Measurements from ENCODE around the gene SRSF12. TPM values are rescaled to one million over a fixed set of nuclear protein-coding genes. Genes with fewer than 3 reads are reported as not detected.
A peak's percentile ranks its signal among the peaks of the same experiment; 100 is the strongest.

SRSF12 gene
- total RNA-seq, result under 0.01 and 0.13 TPM in 2 replicates

DNA sequence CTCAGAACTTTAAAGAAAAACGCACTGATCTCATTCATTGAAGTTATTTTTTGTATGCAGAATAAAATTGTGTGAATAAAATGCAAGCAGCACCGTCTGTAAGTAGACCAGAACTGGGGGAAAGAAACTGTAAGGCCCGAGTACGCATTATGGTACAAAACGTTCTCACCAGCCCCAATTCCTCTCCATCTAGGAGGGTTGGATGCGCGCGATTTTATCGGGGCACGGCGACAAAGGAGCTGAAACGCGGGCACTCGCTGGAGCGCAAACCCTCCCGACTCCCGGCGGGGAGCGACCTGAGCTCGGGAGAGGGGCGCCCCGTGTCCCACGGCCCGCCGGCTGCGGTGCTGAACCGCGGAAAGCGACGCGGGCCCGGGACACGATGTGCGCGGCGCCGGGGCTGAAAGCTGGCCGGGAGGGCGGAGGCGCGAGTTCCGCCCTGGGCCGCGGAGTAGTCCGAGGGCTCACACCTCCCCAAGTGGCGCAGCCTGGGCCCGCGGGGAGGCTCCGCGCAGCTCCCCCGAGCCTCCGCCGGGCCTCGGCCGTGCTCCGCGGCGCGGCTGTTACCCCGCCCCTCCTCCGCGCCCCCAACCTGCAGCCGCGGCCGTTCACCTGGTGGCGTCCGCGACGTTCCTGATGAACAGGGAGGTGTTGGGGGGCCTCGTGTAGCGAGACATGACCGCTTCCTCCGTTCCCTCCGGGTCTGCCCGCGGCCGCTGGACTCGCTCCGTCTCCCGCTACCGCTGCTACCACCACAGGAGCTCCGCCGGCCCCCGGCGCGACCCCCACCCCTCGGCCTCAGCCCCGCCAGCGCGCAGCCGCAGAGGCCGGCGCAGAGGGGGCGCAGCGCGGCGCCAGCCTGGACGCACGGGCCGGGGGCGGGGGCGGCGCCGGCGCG lies at the start of gene SRSF12:
TSS of gene SRSF12 (minus strand) at position 861 of the 898 bp plus-strand sequence. CDS start at position 677, 184 bp downstream.
- peak; percentile 1 to 37 for DNase-seq (ENCODE audit: low read depth in 2 of 2)

DNA sequence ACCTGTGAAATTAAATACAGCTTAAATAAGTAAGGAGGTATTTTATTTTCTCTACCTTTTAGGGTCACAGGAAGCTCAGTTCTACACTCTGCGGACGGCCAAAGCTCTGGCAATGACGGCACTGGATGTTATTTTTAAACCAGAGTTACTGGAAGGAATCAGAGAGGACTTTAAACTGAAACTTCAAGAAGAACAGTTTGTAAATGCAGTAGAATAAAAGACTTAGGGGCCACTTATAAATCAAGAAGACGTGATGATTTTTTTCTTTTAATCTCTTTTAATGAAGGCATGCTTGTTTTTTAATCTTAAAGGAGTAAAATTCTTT lies 44.1 kb upstream of the SRSF12 start:
- DNase-seq (ENCODE audit: low read depth in 2 of 2), result no peak

DNA sequence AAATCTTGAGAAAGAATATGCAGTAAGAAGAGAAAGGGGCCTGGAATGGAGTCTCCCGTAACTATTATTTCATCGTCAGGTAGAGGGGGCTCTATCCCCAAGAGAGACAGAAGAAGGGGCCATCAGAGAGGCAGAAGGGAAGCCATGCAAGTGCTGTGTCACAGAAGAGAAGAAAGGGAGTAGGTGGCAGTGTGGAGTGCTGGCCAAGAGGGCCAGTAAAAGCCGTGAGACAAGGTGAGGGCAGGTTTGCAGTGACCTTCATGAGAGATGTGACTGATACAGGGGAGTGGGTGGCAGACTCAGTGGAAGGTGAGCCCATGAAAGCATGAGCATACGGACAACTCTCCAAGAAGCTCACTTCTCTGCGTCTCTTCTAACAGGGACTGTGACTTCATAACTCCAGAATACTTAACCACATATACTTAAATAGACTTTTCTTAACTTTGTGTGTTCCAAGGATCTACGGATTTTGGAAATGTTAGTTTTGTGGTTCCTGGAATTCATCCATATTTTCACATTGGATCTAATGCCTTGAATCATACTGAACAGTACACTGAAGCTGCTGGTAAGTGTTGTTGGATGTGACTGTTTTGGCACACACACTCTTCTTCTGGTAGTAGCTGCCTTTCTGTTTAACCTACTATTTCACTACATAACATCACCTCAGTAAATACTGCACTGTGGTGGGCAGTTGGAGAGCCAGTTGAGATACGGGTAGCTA lies 43.6 kb upstream of the SRSF12 start:
- DNase-seq (ENCODE audit: low read depth in 2 of 2), result no peak

DNA sequence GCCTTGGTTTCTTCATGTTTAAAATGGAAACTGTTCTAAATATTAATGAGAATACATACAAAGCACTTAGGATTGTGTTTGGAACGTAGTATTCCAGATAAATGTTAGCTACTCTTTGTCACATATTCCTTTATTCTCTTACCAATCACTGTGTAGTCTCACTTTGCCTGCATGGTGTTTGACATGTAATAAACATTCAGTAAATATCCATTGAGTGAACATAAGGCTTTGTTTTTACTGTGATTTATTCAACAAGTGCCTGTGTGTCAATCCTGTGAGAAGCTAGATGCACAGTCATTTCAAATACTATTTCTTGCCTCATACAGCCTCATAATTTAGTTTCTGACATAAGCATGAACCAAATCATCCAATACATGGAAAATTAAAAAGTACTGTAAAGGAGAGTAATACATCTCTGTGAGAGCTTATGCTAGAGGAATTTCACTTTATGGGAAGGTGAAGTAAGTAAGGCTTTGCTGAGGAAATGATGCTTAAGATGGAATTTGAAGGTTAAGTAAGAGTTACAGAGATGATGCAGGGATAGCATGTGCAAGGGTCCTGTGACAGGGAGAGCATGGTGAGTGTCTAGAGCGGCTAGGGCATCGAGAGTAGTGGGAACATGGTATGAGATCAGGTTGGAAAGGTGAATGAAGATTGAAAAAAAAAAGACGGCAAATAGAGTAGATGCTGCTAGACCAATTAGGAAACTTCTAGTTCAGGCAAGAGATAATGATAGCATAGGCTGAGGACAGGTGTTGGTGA lies 42.6 kb upstream of the SRSF12 start:
- no peak for DNase-seq (ENCODE audit: low read depth in 2 of 2)

DNA sequence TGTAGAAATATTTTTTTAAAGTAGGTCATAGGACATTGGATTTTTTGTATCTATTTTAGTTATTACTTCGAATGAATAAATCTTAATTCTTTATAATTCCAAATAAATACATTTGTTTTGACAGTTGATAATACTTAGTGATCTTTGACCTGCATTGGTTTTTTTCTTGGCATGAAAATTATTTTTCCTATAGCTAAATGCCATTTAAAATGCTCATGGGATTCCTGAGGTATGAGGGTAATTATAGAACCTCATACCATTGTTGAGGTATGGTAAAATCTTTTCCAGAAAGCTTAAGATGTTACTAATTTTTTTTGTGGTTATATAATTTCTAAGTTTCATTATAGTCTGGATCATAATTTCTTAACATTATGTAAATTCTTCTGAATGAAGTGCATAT lies 36.3 kb upstream of the SRSF12 start:
- peak; percentile 21 to 30 for DNase-seq (ENCODE audit: low read depth in 2 of 2)

DNA sequence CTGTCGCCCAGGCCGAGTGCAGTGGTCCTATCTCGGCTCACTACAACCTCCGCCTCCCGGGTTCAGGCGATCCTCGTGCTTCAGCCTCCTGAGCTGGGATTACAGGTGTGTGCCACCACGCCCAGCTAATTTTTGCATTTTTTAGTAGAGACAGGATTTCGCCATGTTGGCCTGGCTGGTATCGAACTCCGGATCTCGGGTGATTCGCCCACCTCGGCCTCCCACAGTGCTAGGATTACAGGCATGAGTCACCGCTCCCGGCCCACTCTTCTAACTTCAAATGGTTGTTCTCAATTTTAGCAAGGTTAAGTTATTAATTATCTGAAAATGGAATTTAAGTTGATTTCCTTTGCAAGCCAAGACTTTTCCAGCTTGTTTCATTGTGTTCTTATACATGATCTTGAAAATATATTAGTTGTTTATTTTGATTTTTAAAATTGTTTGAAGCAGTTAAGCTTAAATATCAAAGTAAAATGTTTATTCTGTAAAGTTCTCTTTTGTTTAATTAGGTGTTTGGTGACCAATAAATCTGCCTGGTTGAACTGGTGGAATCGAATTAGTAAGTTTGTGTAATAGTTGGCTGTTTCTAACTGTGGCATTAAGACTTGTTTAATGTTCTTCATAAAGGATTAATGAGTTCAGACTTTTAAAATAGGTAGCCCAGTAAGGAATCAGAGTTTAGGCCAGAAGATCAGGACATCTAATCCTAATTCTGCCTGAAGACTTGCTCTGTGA lies 30.3 kb upstream of the SRSF12 start:
- no peak for DNase-seq (ENCODE audit: low read depth in 2 of 2)

DNA sequence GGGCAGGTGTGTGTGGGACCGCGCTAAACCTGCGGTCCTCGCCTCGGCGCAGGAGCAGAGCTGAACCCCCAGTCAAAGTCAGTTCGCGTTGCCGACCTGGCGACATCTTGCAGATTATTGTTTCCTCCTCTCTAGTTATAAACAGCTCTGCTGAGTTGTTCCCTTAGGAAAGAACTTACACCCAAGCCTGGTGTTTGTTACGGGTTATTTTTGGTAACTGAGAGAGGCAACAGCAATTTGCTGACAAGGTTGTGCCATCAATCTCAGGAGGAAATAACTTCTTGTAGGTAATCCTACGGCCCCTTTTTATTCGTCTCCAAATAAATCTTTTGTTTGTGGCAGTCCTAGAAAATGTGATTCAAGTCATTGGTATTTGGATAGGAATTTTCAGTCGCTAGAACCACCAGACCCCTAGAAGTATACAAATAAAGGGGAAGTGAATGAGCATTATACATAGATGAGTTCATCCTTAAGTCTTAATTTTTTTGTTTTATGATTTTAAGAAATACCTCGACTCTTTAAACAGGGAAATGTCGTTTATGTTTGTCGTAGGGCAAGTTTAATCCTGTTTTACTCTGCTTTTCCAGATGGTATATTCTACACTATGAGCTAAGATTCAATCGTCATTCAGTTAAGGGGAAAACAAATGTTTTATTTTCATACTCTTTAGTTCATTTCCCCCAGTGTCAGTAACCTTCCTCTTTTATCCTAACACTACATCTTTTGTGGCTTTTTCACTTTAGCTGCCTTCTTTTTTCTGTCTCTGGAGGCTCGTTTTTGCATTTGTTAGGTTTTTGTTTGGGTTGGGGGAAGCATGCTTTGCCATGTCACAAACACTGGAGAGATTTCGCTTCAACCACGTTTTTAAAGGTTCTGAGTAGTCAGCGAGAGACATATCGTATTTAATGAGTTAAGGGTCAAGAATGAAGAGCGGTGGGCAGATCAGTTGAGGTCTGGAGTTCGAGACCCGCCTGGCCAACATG lies 29.1 kb upstream of the SRSF12 start:
- DNase-seq (ENCODE audit: low read depth in 2 of 2), result peak in 1 of 2 donors; percentile 27

DNA sequence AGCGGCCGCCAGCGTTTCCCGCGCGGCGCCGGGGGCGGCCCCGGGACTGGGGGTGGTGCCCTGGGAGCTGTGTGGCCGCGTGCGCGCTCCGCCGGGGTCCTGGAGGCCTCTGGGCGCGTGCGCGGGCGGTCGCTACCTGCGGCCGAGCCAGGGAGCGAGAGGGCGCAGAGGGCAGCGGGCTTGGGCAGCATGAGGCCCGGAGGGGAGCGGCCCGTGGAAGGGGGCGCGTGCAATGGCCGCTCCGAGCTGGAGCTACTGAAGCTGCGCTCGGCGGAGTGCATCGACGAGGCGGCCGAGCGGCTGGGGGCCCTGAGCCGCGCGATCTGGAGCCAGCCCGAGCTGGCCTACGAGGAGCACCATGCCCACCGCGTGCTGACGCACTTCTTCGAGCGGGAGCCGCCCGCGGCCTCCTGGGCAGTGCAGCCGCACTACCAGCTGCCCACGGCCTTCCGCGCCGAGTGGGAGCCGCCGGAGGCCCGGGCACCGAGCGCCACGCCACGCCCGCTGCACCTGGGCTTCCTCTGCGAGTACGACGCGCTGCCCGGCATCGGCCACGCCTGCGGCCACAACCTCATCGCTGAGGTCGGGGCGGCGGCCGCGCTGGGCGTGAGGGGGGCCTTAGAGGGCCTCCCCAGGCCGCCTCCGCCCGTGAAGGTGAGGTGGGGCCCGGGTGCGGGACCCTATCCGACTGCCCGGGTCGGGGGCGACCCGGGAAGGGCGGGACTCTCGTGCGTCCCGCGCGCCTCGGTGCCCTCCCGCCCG lies 28.3 kb upstream of the SRSF12 start, which contains the start of gene PM20D2:
TSS of gene PM20D2 (plus strand) at position 100 of the 762 bp plus-strand sequence. CDS start at position 190, 90 bp downstream.
- DNase-seq (ENCODE audit: low read depth in 2 of 2), result peak in 1 of 2 donors; percentile 52

DNA sequence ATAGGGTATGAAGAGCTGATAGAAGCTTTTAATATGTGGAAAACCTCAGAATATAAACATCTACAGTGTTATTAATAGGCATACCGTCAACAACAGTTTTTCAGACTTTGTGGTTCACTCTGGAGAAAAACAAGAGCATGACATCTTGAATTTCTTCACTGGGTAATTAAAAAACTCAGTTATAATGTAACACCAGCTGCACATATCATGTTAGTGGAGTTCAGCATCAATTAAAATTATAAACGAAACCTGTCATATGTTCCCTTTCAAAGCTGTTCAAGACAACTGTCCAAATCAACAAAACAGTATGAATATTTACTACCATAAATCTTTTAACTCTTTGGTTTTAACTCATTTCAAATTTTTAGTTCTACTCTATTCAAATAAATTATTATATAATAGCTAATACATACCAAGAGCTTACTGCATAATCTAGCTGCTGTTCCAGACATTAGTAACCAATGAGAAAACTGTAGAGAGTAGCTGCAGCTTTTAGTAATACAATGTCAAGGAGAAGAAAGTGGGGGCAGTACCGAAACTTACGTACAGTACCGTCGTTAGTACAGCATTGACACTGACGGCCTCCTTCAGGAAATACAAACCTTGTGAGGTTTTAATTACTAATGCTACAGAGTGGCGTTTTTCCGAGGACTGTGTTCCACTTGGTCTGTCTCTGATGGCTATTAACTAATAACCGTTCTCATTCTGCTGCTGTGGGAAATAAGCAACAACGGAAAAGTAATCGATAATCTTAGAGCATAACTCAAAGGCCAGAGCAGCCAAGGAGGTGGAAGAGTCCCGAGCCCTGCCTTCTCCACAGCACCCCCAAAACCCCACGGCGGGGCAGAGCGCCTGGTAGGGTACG lies 27.5 kb upstream of the SRSF12 start:
- DNase-seq (ENCODE audit: low read depth in 2 of 2), result peak in 1 of 2 donors; percentile 16

DNA sequence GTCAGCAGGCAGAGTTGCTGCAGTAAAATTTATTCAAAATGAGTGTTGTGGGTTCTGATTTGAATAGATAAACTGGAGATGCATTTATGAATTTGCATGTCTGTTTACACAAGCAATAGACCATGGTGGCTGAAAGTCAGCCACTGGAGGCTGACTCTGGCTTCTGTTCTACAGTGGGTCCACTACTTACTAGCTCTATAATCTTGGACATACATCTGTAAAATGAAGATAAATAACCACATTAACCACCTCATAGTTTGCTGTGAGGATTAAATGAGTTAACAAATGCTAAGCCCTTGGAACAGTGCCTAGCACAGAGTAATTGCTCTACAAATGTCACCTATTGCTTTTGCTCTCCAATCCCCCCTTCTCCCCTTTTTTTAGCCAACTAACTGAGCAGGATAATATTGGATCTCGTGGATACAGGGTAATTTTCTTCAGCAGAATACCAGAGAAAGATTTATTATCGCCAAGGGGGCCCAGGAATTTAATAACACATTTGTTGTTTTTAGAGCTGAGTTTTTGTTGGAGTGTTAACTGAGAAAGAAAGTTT lies 26.6 kb upstream of the SRSF12 start:
- DNase-seq (ENCODE audit: low read depth in 2 of 2), result no peak

DNA sequence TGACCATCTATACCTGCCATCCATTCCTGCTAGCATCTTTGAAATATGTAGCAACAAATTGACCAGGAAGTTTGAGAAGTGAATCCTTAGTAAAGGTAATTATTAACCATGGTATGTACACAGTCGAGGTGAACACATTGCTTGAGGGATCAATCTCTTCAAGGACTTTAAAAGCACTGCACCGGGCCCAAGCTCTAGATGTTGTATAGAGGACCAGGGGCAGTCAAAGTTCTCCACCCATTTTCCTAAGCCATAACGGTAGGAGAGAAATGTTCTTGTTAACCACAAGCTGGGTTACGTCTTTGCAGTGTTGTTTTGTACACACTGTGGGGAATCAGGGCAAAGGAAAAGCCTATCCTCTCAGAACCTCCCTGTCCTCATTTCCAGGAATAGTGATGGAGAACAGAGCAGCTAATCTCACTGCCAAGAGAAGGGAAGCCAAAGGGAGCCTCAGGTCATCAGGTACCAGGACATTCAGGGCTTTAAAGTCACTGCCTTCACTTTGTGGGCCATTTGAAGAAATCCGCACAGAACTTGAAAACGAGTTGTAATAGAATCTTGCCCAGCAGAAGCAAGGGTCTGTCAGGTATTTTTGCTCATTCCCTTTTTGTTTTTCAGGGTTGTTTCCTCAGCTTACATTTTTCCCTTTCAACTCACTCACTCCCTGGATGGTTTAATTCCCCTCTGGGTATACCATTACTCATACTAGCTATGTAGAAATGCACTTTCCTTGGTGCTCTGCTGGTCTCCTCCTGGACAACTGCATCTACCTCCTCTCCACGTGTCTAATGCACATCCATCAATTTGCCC lies 22.7 kb upstream of the SRSF12 start:
- no peak for DNase-seq (ENCODE audit: low read depth in 2 of 2)

DNA sequence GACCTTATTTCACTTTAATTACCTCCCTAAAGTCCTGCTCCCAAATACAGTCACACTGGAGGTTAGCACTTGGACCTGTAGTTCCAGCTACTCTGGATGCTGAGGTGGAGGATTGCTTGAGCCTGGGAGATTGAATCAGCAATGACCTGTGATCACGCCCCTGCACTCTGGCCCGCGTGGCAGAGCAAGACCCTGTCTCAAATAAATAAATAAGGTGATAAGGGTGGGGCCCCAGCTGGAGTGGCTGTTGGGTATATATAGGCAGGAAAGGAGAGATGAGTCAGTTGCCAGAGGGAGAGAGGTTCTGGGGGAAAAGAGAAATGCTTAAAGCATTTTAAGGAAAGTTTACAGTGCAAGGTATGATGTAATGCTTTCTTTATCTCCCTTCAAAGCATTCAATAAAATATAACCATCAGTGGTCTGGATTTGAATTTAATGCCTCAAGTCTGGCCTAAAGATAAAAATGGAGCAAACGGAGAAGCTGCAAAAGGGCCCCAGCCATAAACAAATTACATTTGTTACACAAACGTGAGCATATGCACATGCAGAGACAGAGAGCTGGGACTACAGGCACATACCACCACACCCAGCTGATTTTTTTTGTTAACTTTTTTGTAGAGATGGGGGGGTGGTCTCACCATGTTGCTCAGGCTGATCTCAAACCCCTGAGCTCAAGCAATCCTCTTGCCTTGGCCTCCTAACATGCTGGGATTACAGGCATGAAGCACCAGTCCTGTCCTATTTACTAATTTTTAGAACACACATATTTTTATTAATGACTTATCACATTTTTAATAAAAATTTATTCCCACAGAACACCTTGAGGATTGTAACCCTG lies 21.9 kb upstream of the SRSF12 start:
- no peak for DNase-seq (ENCODE audit: low read depth in 2 of 2)

DNA sequence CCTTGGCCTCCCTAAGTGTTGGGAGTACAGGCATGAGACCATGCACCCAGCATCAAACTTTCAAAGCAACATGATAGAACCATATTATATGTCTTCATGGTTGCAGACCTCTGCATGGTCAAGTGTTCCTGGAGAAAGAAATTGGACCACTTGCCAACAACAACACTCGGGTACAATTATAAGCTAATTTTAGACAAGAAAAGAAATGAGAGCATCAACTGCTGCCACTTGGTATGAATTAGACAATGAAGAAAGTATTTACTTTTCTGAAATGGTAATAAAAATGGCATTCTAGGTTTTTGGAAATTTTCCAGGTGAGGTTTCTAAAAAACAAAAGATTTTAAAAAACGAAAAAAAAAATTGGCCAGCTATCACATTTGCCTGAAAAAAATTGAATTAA lies 20.3 kb upstream of the SRSF12 start:
- DNase-seq (ENCODE audit: low read depth in 2 of 2), result peak in 1 of 2 donors; percentile 15

DNA sequence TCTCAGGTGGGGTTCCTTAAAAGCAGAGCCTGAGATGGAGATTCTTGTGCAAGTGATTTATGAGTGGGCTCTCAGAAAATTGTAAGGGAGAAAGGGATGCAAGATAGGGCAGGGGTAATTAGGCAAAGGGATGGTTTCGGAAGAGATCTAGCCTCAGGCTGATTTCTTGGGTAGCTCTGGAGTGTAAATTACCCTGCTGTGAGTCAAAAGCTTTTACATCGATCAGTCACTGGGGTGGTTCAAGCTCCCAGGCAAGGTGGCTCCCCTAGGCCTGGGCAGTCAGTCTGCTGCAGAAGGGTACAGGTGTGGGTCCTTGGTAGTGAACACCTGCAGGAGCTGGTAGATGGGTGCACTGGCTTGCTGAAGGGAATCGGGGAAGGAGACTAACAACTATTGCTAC lies 16.9 kb upstream of the SRSF12 start:
- no peak for DNase-seq (ENCODE audit: low read depth in 2 of 2)

DNA sequence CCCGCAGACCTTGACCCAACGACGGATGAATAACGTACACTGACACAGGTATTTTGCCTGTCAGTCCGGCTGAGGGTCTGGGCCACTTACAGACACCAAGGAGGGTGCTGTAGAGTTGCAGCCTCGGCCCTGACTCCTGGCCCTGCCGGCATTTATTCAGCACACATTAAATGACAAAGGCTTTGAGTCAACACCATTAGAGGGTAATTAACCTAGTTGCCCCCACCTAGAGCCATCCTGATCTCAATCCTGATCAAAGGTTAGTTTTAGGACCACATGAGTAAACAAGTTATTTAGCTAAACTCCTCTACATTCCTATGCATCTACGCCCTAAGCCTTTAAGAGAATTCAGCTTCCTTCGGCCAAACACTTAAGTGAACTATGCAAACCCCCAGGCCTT lies 16.1 kb upstream of the SRSF12 start:
- no peak for DNase-seq (ENCODE audit: low read depth in 2 of 2)

DNA sequence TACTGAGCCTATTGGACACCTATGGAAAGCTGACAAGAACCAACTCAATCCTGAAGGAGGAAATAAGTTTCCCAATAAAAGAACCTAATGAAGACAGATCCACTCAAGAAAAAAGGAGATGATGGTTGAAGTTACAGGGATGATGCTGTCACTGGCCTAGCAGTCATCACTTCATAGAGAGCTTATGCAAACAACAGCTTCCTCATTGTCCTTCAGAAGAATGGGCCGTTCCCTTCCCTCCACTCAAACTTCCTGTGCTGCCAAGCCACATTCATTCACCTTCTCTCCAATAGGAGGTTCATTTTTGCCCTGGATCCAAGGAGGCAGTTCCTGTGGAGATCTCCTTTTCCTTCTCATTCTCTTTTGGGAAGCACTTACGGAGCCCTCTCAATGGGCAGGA lies 14.2 kb upstream of the SRSF12 start:
- no peak for DNase-seq (ENCODE audit: low read depth in 2 of 2)
